Cardiac atrium fibroblast (primary cell): ENCODE data around the gene STX5. TPM values are rescaled to one million over a fixed set of nuclear protein-coding genes. Genes with fewer than 3 reads are reported as not detected.

Experiments used
- total RNA-seq: library from RNA; depleted of rRNA; stranded (reverse); fragments of >200 nt; gene quantifications from 2 replicates; pipeline ENCODE4 v1.2.3, GENCODE V29; 2015

The STX5 gene
- 57.0 and 62.5 TPM in 2 replicates for total RNA-seq

GRCh38 chr11:62831520-62832335 is at the start of gene STX5:
TSS of gene STX5 (minus strand) at chr11:62832051. CDS start at chr11:62831243, 808 bp downstream.

DNA sequence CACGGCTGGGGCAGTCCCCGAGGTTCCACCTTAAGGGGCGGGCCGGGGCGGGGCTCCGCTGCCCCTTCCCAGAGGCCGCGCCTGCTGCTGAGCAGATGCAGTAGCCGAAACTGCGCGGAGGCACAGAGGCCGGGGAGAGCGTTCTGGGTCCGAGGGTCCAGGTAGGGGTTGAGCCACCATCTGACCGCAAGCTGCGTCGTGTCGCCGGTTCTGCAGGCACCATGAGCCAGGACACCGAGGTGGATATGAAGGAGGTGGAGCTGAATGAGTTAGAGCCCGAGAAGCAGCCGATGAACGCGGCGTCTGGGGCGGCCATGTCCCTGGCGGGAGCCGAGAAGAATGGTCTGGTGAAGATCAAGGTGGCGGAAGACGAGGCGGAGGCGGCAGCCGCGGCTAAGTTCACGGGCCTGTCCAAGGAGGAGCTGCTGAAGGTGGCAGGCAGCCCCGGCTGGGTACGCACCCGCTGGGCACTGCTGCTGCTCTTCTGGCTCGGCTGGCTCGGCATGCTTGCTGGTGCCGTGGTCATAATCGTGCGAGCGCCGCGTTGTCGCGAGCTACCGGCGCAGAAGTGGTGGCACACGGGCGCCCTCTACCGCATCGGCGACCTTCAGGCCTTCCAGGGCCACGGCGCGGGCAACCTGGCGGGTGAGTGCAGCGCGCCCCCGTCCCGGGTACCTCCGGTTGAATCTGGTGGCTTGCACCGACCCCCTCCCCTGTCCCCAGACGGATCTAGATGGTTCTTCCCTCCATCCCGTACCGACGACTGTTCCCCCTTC is 49.1 kb upstream of the STX5 start, which contains the start of gene SLC3A2:
SLC3A2 (plus strand) TSS at position 94 of the 776 bp plus-strand sequence; CDS start at position 222, 128 bp downstream.

DNA sequence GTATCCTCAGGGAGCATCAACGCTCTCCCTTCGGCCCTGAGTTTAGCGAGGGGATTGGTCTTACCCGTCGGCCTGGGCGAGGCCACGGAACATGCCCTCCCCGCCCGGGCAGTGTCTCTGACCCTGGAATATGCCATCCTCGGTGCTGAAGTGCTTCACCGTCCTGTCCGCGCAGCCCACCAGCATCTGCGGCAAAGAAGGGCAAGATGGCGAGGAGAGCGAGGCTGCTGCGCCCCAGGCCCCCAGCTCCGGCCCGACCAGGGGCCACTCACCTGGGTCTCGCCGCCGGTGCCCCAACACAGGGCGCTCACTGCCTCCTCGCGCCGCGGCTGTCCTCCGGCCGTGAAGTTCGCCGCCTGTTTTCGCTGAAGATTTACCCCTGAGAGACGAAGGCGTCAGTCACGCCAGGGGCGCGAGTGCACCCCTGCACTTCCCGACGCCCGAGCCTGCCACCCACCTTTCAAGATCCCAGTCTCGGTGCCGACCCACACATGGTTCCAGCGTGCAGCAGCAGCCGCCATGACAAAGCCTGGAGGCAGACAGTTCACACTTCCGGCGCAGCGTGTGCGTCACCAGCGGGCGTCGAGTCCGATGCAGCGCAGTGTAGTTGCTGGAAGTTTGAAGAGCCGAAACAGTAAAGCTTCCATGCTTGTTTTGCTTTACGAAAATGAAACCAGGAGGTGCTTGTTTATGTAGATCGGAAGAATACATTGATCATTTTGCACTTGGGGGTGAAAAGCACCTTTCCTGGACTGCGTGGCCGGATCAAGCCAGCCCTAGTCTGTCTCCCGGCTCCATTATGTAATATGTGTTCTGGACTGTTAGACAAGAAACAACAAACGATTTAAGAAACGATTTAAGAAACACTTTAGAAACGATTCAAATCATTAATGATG is 7.4 kb upstream of the STX5 start, which contains the start of gene WDR74:
WDR74 (minus strand) TSS at position 541 of the 896 bp plus-strand sequence; CDS start at position 521, 20 bp downstream.

GRCh38 chr11:62832336-62833234 is 734 bp upstream of the STX5 start, which contains the start of gene TEX54:
TSS of gene TEX54 (minus strand) at chr11:62832841.

GRCh38 chr11:62805076-62805892 is 26.6 kb downstream of the STX5 start, which contains the start of gene NXF1:
TSS of gene NXF1 (minus strand) at chr11:62805440. CDS start at chr11:62805356, 84 bp downstream.

DNA sequence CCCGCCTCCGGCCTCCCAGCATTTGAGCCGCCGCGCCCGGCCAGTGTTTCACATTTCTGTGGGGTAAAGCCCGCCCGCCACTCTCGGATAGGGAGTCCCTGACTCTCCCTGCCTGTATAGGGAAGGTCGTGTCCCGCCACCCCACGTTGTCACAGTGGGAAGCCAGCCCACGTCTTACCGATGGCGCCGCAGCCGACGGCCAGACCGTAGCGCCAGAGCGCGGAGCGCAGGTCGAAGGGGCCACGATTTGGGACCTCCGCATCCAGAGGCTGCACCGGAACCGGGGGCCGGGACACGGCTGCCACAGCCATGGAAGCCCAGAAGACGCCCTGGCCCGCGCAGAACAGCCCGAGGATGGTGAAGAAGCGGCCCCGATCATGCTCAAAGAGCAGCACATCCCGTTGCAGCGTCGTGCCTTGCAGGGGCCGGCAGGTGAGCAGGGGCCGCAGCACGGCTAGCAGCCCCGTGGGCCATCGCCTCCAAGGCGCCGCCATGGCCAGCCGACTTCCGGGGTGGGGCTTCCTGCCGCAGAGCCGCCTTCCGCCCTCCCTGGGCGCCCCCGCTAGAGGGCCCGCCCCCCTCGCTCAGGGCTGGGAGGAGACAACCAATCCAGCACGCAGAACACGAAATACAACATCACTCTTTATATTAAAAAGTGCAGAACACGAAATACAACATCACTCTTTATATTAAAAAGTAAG is 40.2 kb downstream of the STX5 start, which contains the start of gene TMEM223:
TMEM223 (minus strand) TSS at position 506 of the 701 bp plus-strand sequence; CDS start at position 494, 12 bp downstream.

GRCh38 chr11:62787005-62787759 is 44.7 kb downstream of the STX5 start, which contains the start of gene TMEM179B:
TSS of gene TMEM179B (plus strand) at chr11:62787402. CDS start at chr11:62787432, 30 bp downstream.

DNA sequence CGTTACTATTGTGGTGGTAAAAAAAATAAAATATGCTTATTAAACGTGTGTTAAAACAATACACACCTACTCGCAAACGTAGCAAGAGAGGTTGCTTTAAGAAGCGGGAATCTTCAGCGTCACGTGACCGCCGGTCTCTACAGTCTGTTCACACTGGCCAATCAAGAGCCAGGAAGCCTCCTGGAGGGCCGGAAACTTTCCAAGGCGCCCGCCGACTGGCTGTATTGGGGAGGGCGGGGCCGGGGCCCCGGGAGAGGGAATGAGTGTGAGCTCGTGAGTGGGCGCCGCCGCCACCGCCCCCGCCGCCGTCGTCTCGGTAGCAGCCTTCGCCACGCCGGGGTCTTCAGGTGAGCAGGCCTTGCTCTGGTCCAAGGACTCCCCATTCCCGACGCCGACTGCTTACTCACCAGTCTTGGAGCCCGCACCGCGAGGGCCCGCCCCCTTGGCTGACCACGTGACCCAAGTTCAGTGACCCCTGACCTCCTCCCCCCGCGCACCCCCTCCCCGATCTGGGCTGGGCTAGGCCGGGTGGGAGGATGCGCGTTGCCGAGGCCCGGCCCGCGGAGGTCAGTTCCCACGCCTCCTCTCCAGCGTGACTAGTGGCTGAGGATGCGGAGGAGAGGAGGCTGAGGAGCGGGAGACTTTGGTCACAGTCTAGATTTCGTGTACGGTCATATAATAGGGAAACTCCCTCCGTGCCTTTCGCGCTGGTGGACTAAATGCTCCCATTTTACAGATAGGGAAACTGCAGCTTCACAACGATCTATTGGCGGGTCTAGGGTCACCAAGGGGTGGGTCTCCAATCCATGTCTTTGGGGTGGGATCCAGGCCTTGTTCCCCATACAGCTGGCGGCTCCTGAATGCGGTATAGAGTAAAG is 60.5 kb downstream of the STX5 start, which contains the start of gene TAF6L:
TAF6L (plus strand) TSS at position 253 of the 878 bp plus-strand sequence. CDS start 4,388 bp downstream, outside the sequence.

Other genes with a start within 250 kb of the STX5 start
- gene TUT1, start 240.5 kb downstream of the STX5 start, total RNA-seq = 6.9 and 12.0 TPM in 2 replicates
- gene MTA2, start 230.2 kb downstream of the STX5 start, total RNA-seq = 72.6 and 86.1 TPM in 2 replicates
- 25.8 and 43.1 TPM in 2 replicates for gene EML3, start 219.3 kb downstream of the STX5 start, total RNA-seq
- gene ROM1, start 218.8 kb downstream of the STX5 start, total RNA-seq = 9.2 and 24.7 TPM in 2 replicates
- gene B3GAT3, start 210.1 kb downstream of the STX5 start, total RNA-seq = 24.9 and 44.4 TPM in 2 replicates
- 314 and 339 TPM in 2 replicates for gene GANAB, start 185.4 kb downstream of the STX5 start, total RNA-seq
- gene INTS5, start 178.7 kb downstream of the STX5 start, total RNA-seq = 27.1 and 27.7 TPM in 2 replicates
- gene C11orf98, start 166.8 kb downstream of the STX5 start, total RNA-seq = 57.8 and 68.1 TPM in 2 replicates
- 1.4 and 7.5 TPM in 2 replicates for gene CSKMT, start 166.7 kb downstream of the STX5 start, total RNA-seq
- gene UQCC3, start 160.4 kb downstream of the STX5 start, total RNA-seq = 6.0 and 8.3 TPM in 2 replicates
- 1.1 and 5.2 TPM in 2 replicates for gene LBHD1, start 159.8 kb downstream of the STX5 start, total RNA-seq
- 71.9 and 88.5 TPM in 2 replicates for gene UBXN1, start 153.0 kb downstream of the STX5 start, total RNA-seq
- gene LRRN4CL, start 142.5 kb downstream of the STX5 start, total RNA-seq = 0.72 and 1.5 TPM in 2 replicates
- gene BSCL2, start 124.6 kb downstream of the STX5 start, total RNA-seq = 29.8 and 44.4 TPM in 2 replicates
- gene GNG3, start 124.4 kb downstream of the STX5 start, total RNA-seq = not detected in 2 replicates
- gene HNRNPUL2, start 104.6 kb downstream of the STX5 start, total RNA-seq = 4.9 and 20.2 TPM in 2 replicates
- 15.7 and 16.1 TPM in 2 replicates for gene TTC9C, start 103.6 kb downstream of the STX5 start, total RNA-seq
- 6.5 and 7.6 TPM in 2 replicates for gene ZBTB3, start 77.9 kb downstream of the STX5 start, total RNA-seq
- 61.4 and 68.5 TPM in 2 replicates for gene POLR2G, start 70.5 kb downstream of the STX5 start, total RNA-seq
- gene TAF6L, start 60.7 kb downstream of the STX5 start, total RNA-seq = 10.7 and 11.7 TPM in 2 replicates
- gene TMEM179B, start 44.6 kb downstream of the STX5 start, total RNA-seq = 77.8 and 83.1 TPM in 2 replicates
- 18.6 and 31.2 TPM in 2 replicates for gene TMEM223, start 40.0 kb downstream of the STX5 start, total RNA-seq
- gene NXF1, start 26.6 kb downstream of the STX5 start, total RNA-seq = 19.3 and 20.2 TPM in 2 replicates
- gene TEX54, start 790 bp upstream of the STX5 start, total RNA-seq = not detected in 2 replicates
- gene WDR74, start 7.5 kb upstream of the STX5 start, total RNA-seq = 20.4 and 50.1 TPM in 2 replicates
- gene SLC3A2, start 48.8 kb upstream of the STX5 start, total RNA-seq = 153 and 162 TPM in 2 replicates
- not detected in 2 replicates for gene CHRM1, start 89.3 kb upstream of the STX5 start, total RNA-seq
- gene SLC22A6, start 152.9 kb upstream of the STX5 start, total RNA-seq = not detected in 2 replicates
- gene SLC22A8, start 183.8 kb upstream of the STX5 start, total RNA-seq = not detected in 2 replicates